ENCODE measurements around the gene HOXA3.

HOXA3 gene

GRCh38 chr7:27126596-27127327 lies 25.6 kb downstream of the HOXA3 start:
- DNase-seq, result no peak

- no peak for DNase-seq
These were observed 26.4 kb downstream of the HOXA3 start for GRCh38 chr7:27125986-27126394.

- no peak for DNase-seq
These were observed 27.3 kb downstream of the HOXA3 start for GRCh38 chr7:27124902-27125689.

- peak; percentile 89 for DNase-seq
These were observed 28.1 kb downstream of the HOXA3 start for GRCh38 chr7:27124096-27124901.

- no peak for DNase-seq
These were observed 28.8 kb downstream of the HOXA3 start for GRCh38 chr7:27123477-27124053.

GRCh38 chr7:27123007-27123476 lies 29.3 kb downstream of the HOXA3 start:
- no peak for DNase-seq

- no peak for DNase-seq
These were observed 30.1 kb downstream of the HOXA3 start for GRCh38 chr7:27122077-27122910.

GRCh38 chr7:27121684-27122076 lies 30.7 kb downstream of the HOXA3 start:
- DNase-seq, result no peak

GRCh38 chr7:27119412-27119911 lies 32.9 kb downstream of the HOXA3 start:
- no peak for DNase-seq

- no peak for DNase-seq
These were observed 33.8 kb downstream of the HOXA3 start for GRCh38 chr7:27118580-27118979.

GRCh38 chr7:27117887-27118491 lies 34.4 kb downstream of the HOXA3 start:
- DNase-seq, result peak; percentile 45

- DNase-seq, result no peak
These were observed 35.2 kb downstream of the HOXA3 start for GRCh38 chr7:27116962-27117886.

- DNase-seq, result no peak
These were observed 36.1 kb downstream of the HOXA3 start for GRCh38 chr7:27116031-27116961.

- no peak for DNase-seq
These were observed 37.0 kb downstream of the HOXA3 start for GRCh38 chr7:27115221-27116026.

- no peak for DNase-seq
These were observed 37.5 kb downstream of the HOXA3 start for GRCh38 chr7:27114881-27115220.

- DNase-seq, result peak; percentile 46
These were observed 38.2 kb downstream of the HOXA3 start for GRCh38 chr7:27113991-27114769.
